ENCODE data around the gene ABHD8. TPM values are rescaled to one million over a fixed set of nuclear protein-coding genes. Genes with fewer than 3 reads are reported as not detected.

ABHD8 gene
- total RNA-seq, 1 donor from 2014 or later, result 12.9 TPM

DNA sequence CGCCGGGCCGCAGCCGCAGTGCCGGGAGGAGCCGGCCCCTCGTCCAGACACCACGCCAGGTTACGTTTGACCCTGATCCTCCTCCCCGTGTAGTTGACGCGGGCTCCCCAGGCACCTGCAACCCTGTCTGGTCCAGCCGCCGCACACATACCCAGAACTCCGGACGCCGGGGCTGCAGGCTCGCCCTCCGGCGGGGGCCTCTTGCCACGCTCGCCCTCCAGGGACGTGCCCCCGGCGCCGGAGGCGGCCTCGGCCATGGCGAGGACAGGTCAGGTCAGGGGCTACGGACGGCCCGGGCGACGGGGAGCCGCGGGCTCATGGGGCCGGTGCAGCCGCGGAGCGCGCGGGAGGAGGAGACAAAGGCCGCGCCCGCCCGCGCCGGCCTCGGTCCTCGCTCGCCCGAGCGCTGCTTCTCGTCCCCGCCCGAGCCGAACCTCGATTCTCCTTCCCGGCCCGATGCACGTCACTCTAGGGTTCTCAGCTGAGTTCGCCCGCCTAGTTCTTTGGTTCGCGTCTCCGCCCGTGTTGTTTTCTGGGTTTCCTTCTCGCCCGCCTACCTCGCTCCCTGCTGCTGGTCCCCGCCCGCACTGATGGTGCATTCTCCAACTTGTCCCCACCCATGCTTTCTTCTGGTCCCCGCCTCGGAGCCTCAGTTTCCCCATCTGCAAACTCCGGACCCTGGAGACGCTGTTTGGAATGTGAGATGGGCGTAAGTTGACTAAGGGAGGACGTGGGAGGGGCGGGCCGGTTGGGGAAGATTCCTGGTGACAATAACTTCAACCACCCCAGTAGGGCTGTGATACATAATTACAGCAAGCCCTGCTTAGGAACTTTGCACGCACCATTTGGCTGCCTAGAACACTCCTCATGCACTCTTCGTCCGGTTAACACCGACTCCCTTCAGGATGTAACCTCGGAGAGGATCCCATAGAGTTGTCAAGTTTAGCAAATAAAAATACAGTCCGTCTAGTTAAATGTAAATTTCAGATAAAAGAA, 31.5 kb upstream of the ABHD8 start, which contains the start of gene ANO8:
Gene ANO8, minus strand, starts transcription at position 442 of the 996 bp plus-strand sequence. Its CDS starts 185 bp downstream, at position 257.
- peak; percentile 97 for DNase-seq (ENCODE audit: low spot score)

- peak; percentile 89 for DNase-seq (ENCODE audit: low spot score)
These were observed 30.6 kb upstream of the ABHD8 start for GRCh38 chr19:17333611-17334413.

DNA sequence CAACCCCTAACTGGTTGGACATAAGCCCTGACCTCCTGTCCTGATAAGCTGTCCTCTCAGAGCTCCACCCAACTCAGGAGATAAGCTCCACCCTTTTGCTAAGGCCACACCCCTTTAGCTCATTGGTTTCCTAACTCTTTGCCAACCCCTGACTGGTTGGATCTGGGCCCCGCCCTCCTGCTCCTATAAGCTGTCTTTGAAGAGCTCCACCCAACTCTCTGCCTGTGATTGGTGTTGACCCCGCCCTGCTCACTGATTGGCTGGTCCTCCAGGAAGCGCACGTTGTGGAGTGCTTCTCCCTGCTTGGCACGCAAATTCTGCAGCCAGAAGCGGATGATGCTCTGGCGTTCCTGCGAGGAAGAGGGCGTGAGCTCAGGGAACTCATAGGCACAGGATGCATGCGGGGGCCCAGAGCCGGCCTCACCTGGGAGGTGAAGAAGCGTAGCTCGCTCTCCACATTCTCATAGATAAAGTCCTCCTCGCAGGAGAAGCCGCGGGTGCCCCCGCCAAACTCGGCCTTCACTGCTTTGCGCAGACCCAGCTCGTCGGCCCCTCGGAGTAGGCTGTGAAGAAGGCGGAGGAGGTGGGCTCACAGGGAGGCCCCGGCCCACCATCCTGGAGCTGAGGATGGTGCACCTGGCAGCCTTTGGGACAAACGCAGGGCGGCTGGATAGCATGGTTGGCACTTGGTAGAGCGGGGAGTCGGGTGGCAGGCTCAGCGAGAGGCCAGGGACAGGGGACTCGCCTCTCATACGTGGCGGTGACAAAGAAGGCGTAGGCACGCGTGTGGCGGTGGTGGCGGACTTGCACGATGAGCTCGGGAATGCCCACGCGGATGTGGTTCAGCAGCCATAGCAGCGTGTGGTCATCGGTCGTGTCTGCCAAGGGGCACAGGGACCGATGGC, 29.7 kb upstream of the ABHD8 start:
- DNase-seq (ENCODE audit: low spot score), result peak; percentile 81

DNA sequence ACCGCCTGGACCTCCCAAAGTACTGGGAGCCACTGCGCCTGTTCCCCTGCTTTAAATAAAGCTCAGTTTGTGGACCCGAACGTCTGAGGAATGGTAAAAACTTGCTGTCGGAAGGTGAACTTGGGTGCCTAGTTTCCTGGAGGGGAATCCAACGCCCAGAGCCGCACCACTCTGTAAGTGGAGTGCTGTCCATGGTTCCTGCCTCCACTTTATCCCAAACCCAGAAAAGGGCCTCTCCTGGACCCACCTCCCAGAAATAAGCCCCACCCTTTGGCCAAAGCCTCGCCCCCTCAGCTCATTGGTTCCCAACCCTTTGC, 29.1 kb upstream of the ABHD8 start:
- no peak for DNase-seq (ENCODE audit: low spot score)

DNA sequence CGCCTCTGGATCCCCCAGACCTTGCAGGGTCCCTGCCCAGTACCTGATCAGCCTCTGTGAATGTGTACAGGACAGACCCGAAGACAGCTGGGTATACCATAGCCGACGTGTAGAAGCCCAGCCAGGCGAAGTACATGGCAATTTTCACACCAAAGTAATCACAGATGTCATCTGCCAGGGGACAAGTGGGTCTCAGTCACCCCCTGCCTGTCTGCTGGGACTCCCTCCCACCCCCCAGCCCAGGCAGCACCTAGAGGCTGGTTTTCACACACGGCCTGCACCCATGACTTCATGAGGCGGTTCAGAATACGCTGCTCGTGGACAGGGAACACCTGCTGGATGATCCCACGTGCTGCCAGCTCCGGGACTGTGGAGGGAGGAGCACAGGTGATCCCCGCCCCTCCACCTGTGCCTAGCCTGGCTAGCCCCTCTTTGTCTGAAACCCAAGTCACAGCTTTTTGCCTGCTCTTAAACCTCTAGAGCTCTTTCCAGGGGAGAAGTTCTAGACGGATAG, 27.9 kb upstream of the ABHD8 start:
- DNase-seq (ENCODE audit: low spot score), result no peak

- no peak for DNase-seq (ENCODE audit: low spot score)
These were observed 27.2 kb upstream of the ABHD8 start for GRCh38 chr19:17330262-17331044.

DNA sequence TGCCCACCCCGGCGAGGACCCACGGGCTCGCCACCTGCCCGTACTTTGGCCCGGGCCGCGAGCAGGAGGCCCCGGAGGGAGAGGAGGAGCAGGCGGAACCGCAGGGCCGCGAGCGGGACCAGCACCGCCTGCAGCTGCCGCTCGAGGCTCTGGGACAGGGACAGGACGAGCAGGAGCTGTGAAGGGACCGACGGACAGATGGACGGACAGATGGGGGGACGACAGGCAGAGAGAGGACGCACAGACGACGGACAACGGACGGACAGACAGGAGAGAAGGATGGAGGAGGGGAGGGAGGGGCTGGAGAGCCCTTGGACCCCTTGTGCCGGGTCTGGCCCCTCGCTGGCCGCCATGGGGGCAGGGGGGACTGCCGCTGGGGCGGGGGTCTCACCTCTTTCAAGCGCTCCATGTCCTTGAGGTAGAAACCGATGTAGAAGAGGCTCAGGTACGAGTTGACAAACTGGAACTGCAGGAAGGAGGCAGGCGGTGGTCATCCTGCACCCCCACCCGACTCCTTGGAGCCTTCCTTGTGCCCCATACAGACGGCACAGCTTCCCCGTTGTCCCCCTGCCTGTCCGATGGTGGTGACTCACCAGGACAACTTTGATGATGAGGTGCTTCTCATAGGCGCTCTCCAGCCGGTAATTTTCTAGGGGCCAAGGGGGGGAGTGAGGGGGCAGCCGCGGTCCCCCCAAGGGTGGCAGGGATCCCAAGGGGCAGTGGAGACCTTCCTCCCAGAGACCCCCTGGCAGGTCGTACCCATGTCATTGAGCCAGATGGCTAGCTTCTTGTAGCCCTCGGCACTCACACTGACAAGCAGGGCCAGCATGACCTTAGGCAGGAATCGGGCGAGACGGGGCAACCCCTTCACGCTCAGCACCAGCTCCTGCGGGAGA, 26.4 kb upstream of the ABHD8 start:
- DNase-seq (ENCODE audit: low spot score), result no peak

- no peak for DNase-seq (ENCODE audit: low spot score)
These were observed 25.5 kb upstream of the ABHD8 start for GRCh38 chr19:17328517-17329365.

- DNase-seq (ENCODE audit: low spot score), result no peak
These were observed 24.7 kb upstream of the ABHD8 start for GRCh38 chr19:17327654-17328516.

GRCh38 chr19:17327068-17327653, 23.9 kb upstream of the ABHD8 start:
- DNase-seq (ENCODE audit: low spot score), result peak; percentile 87

- DNase-seq (ENCODE audit: low spot score), result no peak
These were observed 23.4 kb upstream of the ABHD8 start for GRCh38 chr19:17326595-17326966.

DNA sequence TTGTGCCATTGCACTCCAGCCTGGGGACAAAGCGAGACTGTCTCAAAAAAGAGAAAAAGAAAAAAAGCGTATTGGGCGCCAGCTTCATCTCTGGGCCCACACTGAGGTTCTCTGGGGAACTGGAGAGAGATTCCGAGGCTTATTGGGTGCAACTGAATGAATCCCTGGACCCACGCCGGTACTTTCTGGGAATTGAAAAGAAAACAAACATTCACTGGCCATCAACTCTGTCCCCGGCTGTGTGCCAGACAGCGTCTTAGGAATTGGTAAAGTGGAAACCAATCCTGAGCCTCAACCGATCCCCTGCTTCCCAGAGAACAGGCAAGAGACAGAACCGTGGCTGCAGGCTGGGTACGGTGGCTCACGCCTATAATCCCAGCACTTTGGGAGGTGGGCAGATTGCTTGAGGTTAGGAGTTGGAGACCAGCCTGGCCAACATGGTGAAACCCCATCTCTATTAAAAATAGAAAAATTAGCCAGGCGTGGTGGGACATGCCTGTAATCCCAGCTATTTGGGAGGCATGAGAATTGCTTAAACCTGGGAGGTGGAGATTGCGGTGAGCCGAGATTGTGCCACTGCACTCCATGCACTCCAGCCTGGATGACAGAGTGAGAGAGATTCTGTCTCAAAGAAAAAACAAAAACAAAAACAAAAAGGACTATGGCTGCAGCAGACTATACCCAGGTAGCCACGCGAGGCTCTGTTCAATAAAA, 22.8 kb upstream of the ABHD8 start:
- DNase-seq (ENCODE audit: low spot score), result no peak

GRCh38 chr19:17325133-17325532, 21.9 kb upstream of the ABHD8 start:
- DNase-seq (ENCODE audit: low spot score), result no peak

DNA sequence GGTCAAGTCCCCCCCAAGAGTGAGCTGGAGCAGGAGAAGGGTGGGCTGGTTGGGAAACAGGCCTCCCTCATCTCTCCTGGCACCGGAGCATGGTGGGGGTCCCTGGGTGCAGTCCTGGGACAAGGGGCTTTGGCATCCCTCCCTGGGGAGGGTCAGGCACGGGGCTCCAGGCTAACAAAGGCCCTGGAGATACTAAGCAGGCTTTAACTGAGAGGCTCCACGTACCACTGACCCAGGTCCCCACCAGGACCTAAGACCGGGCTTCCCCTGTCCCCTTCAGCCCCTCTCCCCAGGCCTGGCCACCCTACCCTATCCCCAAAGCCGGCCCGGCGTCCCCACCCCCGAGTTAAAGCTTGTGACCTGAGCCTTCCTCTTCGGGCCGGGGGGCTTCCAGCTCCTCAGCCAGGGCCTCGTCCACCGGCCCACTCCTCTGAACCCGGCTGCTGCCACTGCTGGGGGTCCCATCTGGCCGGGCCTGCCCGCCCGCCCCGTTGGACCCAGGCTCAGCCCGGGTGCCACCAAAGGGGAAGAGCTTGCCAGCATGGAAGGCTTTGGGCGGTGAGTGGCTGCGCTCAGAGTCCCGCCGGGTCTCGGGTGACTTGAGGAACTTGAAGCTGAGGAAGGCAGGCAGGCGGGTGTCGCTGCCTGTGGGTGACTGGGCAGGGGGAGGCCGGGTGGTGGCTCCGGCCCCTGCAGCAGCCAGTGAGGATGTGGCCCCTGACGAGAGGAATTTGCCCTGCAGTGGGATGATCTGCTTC, 21.3 kb upstream of the ABHD8 start:
- peak; percentile 87 for DNase-seq (ENCODE audit: low spot score)

DNA sequence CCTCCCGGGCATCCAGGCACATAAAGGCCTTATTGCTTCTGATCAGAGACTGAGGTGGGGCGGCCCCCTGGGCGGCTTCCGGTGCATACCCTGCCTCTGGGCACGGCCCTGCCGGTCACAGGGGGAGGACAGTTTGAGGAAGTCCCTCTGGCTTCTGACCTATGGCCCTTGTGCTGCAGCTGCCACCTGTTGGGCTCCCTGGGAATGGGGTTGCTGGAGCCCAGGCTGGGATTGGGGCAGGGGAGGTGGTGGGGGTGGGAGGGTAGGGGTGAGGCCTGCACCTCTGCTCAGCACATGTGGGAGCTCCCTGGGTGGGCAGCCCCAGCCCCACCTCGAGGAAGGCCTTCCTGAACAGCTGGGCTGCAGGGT, 20.7 kb upstream of the ABHD8 start:
- peak; percentile 79 for DNase-seq (ENCODE audit: low spot score)

All from mesenteric fat pad (tissue), 1 donor.